Hematopoietic multipotent progenitor cell treated with erythropoietin and hydrocortisone succinate and interleukin-3 and kit ligand, for 17 days (in vitro differentiated cells): Measurements from ENCODE around the gene RBMS1.
"Not testable (repeated sequence)": the region's sequence is repeated elsewhere in the genome, so short reads cannot be mapped to it uniquely, and the experiment has no call there.

Experiments
- DNase-seq: peaks from one replicate; pipeline ENCODE4 v3.0.0-alpha.2; 2015; ENCODE audit warnings: low spot score

RBMS1 gene

GRCh38 chr2:160380611-160381010, 113.0 kb downstream of the RBMS1 start:
- no peak for DNase-seq

DNA sequence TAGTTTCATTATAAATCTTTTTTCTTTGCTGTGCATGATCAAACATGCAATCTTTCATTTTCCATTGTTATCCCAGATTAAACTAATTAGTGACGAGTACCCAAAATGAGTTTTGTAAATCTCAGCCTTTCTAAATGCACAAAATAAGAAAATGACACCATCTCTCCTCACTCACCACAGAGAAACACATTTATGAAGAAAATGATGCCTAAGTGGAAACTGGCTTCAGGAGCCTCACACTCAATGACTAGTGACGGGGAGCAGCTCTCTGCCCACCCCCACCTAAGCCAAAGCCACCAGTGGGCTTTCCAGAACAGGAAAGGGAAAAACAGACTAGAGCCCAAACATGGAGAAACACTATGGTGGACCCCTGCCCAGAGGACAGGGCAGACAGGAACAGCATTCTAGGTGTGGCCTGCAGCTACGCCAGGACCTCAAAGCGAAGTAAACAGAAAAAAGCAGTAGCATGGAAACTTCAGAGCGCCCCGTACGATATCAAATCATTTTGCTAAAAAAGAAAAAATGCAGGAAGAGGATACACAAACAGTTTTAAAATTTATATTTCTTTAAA, 113.5 kb downstream of the RBMS1 start:
- no peak for DNase-seq

DNA sequence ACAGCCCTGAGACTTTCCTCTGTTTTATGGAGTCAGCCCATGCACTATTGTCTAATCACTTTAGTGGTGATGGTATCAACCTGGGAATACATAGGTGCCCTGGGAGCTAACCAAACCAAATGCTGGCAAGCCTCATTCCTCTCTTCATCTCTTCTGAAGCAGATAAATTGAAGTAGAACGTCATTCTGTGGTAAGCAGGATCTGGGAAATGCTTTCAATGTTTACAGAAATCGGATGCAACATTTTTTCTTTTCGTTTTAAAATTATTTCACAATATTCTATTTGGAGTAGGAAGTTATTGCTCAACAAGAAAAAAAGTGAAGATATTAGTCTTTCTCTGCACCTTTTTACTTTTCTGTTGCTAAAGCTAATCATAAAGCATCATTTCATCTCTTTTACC, 114.2 kb downstream of the RBMS1 start:
- DNase-seq, result no peak

DNA sequence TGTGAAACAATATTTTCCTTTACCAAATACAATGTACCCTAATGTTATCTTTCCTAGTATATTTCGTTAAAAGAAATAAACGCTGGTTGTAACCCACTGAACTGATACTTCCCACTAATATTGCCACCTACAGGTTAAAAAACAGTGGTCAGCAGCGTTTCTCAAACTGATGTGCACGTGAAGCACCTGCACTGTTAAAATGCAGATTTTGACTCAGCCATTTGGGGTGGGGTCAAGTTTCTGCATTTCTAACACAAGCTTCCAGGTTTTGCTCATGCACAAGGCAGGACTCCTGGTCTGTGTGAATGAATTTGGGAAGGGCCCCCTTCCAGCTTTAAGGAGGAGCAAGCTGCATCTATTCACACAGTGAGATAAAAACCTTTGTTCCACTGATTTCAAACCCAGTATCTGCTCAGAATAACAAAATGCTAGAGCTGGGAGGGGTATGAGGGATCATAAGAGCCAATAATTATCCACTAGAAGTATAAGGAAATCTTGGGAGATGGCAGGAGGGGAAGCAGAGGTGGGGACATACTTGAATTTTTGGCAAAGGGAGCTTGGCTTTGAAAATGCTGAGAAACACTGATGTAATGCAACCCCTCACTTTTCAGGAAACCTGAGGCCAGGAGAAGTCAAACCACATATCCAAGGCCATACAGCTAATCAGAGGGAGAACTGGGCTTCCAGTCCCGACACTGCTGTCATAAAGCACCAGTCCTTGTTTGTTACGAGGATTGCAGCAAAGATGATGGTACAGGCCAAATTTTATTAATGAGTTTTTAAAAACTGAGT, 116.2 kb downstream of the RBMS1 start:
- no peak for DNase-seq

- DNase-seq, result no peak
Measured at GRCh38 chr2:160376576-160376975, 117.0 kb downstream of the RBMS1 start.

DNA sequence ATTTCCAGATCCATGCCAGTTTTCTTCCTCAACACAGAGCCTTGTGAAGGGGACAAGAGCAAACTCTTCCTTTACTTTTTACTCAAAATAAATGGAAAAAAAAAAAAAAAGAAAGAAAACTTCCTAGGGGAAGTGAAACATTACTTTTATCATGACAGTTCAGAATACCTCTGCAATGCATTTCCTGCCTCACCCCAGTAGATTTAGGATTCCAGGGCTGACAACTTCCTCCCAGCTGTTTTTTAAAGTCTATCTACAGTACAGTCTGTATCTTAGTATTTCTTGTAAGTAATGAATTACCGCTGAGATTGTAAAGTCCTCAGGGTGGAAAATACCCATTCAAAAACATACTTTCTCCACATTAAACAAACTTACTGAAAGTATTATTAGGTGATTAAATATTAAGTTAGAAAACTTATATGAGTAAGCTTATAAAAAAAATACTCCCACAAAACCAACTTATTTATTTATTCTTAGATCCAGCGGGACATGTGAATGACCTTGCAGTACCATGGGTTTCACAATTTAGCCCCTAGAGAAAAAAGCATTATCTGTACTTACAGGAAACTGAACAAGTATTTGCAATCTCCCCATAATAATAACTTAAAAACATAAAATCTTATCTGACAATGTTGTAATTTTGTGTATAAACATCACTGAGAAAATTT, 117.7 kb downstream of the RBMS1 start:
- DNase-seq, result no peak

GRCh38 chr2:160375037-160375436, 118.6 kb downstream of the RBMS1 start:
- no peak for DNase-seq

DNA sequence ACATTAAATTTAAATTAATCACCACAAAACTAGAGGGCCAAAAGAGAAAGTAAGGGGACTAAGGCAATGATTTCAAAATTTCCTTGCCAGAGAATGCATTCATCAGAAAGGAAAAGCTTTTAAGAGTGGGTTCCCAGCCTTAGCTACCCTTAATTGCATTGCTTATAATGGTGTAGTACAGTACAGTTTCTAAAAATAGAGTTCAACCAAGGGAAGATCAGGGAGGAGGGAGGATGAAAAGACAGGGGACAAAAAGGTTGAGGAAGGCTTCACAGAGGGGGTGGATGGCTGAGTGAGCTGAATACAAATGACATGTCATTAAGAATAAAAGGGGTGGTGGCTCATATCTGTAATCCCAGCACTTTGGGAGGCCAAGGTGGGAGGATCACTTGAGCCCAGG, 119.9 kb downstream of the RBMS1 start:
- no peak for DNase-seq

- no peak for DNase-seq
Measured at GRCh38 chr2:160373263-160373662, 120.3 kb downstream of the RBMS1 start.

GRCh38 chr2:160372585-160372984, 121.0 kb downstream of the RBMS1 start:
- no peak for DNase-seq

GRCh38 chr2:160372010-160372356, 121.6 kb downstream of the RBMS1 start:
- no peak for DNase-seq

- no peak for DNase-seq
Measured at GRCh38 chr2:160371251-160372009, 122.2 kb downstream of the RBMS1 start.

DNA sequence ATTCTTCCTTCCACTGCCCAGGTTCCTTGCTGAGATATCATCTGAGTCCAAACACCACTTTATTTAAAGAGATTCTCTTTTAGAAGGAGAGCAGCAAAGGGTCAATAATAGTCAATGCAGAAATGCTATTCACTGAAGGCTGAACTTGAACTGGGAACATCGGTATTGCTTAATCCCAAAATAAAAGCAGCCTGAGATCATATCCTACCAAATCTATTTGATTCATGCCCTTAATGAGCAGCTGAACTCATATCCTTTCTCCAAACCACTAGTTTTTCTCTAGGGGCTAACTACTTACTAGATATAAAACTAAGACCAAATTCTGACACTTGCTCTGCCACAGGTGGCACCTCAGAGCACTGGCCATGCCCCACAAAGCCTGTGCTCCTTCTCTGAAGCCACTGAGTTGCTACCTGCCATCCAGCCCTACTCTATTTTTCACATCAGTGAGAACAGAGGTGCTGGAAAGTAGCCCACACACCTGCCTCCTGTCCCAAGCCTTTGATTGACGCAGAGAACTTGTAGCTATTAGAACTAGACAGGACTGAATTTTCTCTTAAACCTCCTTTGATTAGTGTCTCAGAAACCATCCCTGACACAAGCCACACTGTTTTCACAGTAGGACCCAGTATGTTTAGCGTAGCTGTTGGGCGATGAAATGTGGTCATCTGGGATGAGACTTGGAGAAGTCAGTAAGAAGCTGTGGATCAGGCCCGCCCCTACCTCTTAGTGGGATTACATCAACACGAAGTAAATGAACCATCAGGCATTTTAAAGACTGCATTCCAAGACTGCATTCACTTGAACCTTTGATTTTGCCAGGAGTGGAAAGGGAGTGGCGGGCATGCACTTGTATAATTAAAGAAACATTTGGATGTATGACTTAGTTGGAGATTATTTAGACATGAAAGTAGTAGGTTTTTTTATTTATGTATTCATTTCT, 124.3 kb downstream of the RBMS1 start:
- no peak for DNase-seq

DNA sequence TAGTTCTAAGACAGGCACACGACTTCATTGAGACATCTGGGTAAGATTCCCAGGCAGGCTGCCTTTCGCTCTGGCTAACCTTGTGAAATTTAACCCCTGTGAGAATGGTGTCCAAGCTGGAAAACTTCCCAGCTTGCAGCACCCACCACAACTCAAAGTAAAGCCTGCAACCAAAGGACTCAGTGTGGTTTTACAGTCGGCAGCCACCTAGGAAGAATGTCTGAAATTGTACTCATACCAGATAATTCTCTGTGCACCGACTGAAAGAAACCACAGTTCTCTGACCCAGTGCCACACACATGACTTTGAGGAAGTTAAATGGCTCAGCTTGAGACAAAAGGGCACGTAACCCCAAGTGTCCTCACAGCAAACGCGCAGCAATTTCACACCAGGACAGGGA, 125.7 kb downstream of the RBMS1 start:
- no peak for DNase-seq

DNA sequence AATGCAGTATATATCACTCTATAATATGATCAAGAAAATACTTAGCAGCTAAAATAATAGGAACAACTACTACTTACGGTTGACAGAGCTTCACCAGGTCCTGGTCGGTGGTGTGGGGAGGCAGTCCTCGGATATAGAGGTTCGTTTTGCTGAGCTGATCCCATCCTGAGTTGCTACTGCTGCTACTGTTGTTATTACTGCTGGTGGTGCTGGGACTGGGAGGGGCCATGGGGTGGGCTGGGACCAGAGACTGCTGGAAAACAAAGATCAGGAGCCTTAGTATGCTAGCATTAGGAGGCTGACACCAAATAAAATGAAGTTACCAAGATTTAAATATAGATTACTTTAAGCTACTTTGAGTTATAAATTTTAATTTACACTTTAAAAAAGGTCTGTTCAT, 126.5 kb downstream of the RBMS1 start:
- DNase-seq, result not testable (repeated sequence)

DNA sequence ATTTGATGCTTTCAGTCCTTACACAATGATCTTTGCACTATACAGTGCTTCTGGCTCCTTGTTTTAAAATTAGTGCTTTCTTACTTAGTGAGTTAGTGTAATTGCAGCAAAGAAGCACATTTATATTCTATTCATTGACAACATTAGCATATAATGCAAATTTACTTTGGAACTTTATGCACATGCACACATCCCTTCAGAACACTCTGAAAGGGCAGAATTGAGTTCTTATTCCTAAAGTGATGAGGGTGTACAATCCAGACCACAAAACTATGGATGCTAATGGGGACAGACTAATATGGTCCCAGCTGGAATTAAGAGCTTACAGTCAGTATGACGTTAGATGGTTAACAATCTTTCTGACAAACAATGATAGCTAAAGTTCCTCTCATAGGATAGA, 127.1 kb downstream of the RBMS1 start:
- DNase-seq, result no peak

DNA sequence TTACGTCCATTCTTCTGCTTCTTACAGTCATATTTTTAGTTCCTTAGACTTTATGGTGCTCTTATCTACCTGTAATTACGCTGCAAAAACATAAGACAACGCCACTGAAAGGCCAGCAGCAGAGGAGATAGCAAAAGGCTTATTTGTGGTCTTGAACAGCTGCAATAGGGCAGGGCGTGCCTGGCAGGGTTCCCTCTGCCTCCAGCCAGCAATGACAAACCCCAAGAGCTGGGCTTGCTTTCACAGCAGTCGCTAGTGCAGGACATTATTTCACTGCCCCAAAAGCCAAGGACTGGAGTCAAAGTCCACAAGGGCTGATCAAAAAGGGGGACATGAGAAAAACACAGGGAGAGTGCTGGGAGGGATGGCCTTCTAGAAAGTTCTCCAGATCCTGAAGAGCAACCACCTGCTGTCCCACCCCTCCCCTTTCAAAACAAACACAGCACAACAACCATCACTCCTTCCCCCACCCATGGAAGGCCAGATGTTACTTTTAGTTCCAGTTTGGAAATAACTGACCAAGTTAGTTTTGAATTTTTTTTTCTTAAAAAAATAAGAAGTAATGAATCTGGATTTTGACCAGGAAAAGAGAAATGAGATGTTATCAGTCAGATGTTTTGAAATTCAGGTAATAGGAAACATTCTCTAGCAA, 127.8 kb downstream of the RBMS1 start:
- DNase-seq, result peak; percentile 20

DNA sequence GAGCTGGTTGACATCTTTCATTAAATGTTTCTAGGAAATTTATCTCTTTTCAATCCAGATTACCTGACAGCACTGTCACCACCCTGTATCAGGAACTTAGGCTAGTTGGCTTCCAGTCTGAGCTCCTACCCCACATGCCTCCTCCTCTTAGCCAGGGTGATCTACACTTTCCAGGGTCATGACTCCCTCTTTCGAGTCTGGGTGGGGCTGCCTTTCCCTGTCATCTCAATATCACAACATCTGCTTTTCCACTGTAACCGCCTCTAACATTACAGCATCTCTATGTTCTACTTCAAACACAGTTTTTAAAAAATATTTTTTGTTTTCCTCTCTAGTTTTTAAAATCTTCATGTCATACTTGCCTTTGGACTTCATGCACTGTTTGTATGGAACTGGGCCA, 129.2 kb downstream of the RBMS1 start:
- no peak for DNase-seq

GRCh38 chr2:160363961-160364360, 129.6 kb downstream of the RBMS1 start:
- no peak for DNase-seq

GRCh38 chr2:160363055-160363454, 130.6 kb downstream of the RBMS1 start:
- DNase-seq, result no peak

DNA sequence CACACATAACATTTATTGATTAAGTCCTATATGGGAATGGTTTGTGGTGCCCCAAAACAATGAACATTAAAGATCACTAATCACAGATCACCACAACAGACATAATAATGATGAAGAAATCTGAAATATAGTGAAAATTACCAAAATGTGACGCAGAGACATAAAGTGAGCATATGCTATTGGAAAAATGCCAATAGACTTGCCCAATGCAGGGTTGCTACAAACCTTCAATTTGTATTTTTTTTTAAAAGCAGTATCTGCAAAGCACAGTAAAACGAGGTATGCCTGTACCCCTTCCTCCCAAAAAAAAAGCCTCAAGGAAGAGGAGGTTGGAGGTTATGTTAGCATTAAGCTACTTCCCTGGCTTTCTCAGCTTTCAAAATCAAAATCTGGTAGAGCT, 131.1 kb downstream of the RBMS1 start:
- no peak for DNase-seq
